HG02938 (cell line): ENCODE results near the gene DNAH5.

ENCODE experiments used
- ATAC-seq: cut with Tn5 transposase; IDR thresholded peaks from one replicate; pipeline ENCODE4 v1.9.1; 2021; ENCODE audit warnings: mild to moderate bottlenecking, moderate library complexity; ENCODE audit not compliant: unreplicated experiment

Gene DNAH5

DNA sequence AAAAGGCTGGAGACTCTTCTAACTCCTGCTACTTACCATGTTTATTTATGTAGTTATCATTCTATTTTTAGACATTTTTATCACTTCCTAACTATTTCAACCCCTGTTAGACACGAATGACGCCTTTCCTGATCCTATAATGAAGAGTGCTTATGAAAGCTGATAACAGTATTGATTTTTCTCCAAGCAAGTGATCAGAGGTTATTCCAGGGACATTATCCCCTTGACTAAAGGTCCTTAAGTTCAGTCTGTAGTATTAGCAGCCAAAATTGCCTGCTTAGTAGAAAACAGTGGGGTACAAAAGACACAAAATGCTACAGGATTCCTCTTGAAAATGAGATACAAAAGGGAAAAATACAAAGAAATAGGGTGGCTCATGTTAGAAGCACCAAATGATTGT is 235.6 kb downstream of the DNAH5 start:
- ATAC-seq, result no peak

DNA sequence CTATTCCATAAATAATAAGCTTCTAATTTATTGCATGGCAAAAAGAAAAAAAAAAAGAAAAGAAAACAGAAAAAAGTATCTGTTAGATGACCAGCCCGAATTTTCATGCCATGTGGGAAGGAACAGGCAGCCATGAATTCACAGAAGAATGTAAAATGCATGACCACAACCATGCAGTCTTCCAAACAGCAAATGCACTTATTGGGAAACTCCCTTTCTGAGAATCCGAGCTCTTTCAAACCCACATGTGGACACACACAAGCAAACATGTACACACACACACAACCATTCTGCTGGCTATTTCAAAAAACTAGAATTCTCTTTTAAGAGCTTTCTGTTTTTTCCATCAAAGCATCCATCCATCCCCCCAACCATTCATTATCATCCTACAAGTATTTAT is 236.1 kb downstream of the DNAH5 start:
- no peak for ATAC-seq

DNA sequence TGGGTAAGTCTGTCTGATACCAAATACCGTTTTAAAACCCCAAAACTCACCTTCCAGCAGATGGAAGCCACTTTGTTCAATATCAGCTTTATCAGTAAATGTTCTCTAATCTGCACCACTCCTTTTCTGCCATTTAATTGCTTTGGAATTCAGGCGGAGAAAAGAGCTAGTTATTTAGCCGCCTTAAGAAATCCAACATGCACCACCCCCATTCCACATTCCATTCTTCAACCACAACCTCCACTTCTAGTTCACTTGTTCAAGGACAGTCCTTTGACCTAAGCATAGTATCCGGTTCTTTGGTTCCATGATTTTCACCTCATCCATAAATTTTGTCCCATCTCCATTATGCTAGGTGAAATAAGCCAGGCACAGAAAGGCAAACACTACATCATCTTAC is 240.1 kb downstream of the DNAH5 start:
- no peak for ATAC-seq

DNA sequence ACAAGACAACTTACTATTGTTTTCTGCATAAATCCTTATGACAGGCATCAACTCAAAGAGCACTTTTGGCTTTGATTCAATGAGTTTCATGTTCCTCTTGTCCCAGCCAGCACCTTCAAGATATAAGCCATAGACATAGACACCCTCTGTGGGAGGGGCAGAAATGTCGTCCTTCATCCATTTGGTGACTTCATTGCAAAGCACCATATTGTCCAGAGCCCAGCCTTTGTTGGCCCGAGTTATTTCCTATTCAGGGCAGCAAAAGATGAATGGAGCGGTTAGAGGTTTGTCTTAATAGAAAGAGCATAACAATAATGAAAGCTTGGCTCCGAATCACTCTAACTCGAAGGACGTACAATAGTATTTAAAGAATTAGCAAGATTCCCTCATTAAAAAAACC is 243.9 kb downstream of the DNAH5 start:
- ATAC-seq, result no peak

DNA sequence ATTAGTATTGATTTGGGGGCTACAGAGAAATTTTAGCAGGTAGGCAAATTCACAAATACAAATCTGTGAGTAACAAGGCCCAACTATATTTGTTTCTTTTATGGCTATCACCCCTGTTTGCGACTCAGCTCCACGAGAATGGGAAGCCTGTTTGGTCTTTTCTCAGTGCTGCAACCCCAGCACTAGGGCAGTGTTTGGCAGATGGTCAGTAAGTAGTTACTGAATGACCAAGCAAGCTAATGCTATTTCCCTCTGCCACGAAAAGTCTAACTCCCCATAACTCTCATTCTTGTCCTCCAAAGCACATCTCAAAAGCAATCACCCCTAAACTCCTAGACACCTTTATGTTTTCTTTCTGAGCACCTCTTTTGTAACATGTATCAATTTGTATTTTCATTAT is 245.6 kb downstream of the DNAH5 start:
- no peak for ATAC-seq

DNA sequence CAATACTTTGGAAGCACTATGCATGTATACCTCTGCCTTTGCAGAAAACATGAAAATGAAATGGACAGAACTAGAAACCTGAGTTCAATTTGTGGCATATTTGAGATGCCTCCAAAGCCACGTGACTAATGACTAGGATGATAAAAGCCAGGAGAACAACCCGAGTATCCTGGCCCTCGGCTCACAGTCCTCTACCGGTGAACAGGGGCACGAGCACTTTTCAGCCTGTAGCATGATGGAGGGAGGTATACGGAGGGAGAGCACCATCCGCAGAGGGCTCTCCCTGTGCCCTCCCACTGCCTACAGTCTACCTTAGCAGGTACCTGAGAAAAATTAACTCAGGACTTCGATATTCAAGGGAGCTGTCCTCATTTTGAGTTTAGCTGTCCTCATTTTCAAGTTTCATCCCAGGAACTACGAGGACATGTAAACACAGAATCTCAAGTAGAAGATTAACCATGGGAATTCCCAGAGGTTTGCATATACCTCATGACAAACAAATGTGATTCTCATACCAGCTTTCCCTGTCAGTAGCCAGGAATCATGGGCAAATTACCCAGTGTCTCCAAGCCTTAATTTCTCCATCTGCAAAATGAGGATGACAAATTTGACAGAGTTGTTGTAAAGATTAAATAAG is 249.3 kb downstream of the DNAH5 start:
- no peak for ATAC-seq

DNA sequence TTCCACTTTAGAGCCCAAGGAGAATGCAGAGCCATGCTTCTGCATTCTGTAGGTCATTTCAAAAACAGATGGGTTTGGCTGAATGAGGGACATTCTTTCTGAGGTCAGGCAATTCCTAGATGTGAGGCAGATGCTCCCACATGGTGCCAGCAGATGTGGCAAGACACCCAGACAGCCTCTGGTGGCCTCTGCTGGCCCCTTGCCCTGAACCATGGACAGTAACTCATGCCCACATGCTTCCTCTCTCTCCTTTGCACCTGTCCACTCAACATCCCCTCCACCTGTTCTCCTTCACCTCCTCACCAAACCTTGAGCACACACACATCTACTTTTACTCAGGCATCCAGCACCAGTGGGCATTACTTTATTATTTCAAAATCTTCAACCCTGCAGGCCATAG is 252.3 kb downstream of the DNAH5 start:
- no peak for ATAC-seq

DNA sequence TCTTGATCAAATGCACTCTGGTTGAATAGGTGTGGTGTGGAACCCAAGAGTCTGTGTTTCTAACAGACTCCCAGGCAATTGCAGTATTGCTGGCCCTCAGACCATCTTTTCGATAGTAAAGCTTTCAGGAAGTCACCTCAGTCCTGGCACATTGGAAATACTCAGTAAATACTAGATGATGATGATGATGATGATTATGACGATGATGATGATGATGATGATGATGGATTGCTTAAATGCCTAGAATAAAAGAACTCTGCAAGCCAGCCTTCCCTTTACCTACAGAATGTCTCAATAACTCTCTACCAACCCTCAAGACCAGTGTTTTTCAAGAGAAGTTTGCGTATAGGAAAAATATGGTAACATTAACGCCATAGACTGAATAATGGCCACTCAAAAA is 268.0 kb downstream of the DNAH5 start:
- no peak for ATAC-seq

DNA sequence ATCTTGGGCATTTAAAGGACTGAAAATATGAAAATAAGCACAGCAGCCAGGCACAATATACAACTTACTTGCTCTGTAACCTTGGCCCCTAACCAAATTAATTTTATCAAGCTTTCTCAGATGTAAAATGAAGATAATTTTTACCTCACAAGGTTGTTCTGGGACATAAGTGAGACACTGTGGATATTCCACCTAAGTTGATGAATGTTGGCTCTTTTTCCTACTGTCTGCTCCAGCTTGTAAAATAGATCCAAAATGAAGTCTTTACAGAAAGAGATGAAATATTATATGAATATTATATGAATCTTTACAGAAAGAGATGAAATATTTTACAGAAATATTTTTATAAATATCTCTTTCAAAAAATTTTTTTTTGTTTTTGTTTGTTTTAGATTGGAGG is 270.1 kb downstream of the DNAH5 start:
- ATAC-seq, result no peak

DNA sequence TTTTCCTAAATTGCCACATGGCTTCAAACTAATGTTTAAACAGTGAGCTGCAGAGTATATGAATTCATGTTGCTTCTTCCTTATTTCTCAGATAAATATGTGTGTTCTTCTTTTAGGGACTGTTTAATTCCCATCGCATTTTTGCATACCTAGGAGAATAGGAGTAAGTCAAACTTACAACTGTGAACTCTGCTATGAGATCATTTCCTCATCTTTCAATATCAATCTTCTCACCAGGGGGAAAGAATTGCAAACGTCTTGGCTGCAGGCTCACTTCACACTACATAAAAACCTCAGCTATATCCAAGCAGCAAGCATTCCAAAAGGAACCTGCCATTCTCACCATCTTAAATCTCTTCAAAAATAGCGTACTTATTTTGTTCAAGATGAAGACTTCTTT is 271.0 kb downstream of the DNAH5 start:
- no peak for ATAC-seq

DNA sequence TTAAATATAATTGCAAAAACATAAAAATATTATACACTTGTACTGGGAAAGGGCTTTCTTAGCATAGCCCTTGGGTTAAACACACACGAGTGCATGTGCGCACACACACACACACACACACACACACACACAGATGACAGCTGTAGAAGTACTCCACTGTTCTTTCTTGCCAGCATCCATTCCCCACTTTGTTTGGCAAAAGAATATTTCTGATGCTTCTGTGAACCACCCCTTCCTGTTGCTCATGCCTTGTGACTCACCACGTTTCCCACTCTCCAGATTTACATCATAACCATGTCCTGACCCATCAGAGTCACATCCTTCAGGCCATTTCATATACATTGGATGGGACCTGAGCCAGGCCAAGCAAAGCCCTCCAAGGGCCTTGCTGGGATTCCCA is 280.1 kb downstream of the DNAH5 start:
- no peak for ATAC-seq

DNA sequence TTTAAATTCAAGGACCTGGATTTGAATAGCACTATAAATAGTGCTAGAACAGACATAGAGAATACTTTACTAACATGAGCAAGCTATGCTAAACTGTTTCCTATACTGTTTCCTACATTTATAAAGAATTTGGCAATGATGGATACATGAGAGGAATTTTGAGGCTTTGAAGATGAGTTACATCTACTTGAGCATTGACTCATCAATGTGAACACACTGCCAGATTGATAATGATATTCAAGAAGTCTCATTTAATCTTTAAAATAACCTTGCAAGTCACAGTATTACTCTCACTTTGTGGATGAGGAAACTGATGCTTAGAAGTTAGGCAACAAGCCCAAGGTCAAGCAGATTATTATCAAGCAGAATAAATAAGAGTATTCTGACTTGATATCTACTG is 281.9 kb downstream of the DNAH5 start:
- ATAC-seq, result no peak

DNA sequence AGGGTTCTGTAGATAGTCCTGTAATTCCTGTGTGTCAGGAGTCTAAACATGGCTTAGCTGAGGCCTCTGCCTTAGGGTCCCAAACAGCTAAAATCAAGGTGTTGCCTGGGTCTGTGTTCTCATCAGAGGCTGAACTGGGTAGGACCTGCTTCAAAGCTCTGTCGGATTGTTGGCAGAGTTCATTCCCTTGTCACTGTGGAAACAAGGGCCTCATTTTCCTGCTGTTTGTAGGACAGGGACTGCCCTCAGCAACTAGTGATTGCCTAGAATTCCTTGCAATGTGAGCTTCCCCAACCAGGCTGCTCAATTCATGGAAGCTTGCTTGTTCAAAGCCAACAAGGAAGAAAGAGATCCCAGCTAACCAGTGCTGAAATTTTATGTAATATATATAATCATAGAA is 283.2 kb downstream of the DNAH5 start:
- no peak for ATAC-seq

DNA sequence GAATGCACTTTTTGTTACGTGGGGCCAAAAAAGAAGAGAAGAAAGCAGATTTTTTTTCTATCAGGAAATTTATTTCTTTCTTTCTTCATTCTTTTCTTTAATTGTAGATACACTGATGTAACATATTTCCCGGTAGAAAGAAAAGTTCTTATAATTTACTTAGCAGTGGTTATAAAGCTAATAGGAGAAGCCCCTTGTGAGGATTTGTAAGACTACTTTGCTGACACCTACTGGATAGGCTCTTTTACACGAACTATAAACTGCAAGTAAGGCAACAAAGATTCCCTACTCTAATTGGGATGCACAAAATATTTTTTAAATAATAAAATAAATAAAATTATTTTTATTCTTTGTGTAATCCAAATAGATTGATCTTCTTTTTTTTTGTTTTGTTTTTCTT is 284.4 kb downstream of the DNAH5 start:
- no peak for ATAC-seq

DNA sequence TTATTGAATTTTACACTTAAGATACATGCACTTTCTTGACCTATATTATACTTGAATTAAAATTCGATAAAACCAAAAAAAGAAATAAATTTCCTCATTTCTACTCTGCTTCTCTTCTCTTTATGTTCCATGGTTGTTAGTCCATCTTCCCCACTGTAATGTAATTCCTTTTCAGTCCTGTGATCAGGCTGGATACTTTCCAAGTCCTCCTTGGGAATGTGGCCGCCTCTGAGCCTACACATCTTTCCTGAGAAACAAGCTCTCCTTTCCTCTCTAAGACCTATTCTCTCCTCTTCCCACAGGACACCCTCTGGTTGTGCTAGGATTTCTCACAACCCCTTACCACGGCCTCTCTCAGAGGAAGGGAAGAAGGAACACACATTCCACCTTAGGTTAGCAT is 285.1 kb downstream of the DNAH5 start:
- no peak for ATAC-seq

DNA sequence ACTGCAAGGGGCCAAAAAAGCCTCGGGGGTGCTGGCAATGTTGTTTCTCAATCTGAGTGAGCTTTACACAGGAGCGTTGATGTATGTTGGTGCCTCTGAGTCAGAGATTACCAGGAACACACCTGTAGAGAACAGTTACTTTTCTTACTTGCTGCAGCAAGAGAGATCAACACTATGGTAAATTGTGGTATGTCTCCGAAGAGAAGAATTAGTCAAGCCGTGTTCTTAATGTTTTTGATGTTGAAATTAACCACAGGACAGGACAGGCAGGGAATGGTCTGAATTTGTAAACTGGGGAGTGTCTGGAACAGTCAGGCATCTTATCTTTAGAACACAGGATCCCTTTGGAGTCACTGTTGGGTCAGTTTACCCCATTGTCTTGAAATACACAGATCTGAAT is 285.7 kb downstream of the DNAH5 start:
- ATAC-seq, result no peak

DNA sequence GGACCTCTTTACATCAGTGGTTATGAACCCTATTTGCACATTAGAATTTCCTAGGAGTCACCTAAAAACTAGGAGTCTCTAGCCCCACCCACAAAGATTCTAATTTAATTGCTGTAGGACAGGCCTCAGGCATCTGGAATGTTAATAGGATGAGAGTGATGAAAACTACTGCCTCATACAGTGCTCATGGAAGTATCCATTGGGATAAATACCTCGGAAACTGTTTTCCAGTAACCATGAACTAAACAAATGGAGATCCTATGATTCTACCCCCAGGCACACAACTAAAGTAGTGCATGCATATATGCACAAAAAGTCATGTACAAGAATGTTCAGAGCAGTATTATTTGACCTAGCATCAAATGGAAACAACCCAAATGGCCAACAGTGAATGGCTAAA is 286.3 kb downstream of the DNAH5 start:
- ATAC-seq, result no peak

DNA sequence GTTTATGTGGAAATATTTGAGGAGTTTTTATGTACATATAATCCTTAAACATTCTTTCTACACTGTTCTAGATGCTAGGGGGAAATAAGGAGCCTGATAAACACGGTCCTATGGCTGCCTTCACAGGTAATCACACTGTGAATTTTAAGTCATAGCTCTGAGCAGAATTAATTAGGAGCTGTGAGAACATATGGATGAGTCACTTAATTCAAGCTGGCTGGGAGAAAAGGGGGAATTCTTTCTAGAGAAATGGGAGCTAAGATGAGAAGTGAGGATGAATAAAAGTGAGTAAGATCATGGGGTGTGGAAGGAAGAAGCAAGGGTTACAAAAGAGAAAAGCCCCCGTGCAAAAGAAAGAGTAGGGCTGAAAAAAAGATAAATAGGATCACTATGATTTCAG is 290.8 kb downstream of the DNAH5 start:
- no peak for ATAC-seq

DNA sequence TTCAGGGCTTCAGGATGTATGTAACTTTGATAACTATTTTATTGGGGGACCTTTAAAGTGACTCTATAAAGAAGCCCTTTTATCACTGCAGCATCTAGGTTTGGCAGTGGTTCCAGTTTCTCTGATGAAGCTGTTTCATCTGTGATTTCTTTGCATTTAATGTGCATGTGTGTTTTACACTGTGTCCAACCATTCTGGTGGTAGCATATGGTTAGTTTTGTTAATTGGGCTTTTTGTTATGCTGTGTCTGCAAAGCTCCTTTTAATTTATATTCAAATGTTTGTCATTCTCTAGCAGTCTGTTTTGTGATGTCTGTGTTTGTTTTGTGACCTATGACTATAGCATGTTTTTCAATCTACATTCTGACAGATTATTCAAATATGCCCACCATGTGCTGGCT is 294.8 kb downstream of the DNAH5 start:
- no peak for ATAC-seq

DNA sequence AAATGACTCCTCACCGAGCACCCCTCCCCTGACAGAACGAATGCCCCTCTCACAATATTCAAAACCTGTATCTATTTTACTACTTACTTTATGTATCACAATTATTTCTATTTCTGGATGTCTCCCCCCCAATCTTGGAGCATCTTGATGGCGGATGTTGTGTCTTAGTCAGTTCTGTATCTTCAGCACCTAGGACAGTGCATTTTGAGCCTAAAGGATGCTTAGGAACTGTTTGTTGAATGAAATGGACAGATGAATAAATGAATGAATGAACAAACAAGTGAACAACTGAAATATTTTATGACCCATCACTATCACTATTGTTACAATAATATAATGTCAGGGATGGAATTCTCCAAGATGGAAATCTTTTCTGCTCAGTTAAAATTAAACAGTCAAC is 295.7 kb downstream of the DNAH5 start:
- ATAC-seq, result no peak

DNA sequence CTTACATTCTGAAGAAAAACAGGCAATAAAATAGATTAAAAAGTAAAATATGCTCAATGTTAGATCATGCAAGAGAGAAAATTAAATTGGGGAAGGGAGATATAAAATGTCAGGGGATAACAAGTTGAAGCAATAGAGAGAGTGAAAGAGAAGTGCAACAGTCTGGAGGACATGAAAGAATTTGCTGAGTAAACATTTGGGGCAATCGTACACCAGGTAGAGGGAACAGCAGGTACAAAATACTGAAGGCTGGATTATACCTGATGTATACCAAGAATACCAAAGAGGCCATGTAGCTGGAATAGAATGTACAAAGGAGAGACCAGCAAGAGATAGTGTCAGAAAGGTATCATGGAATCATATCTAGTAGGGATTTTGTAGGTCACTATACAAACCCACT is 300.8 kb downstream of the DNAH5 start:
- ATAC-seq, result no peak

DNA sequence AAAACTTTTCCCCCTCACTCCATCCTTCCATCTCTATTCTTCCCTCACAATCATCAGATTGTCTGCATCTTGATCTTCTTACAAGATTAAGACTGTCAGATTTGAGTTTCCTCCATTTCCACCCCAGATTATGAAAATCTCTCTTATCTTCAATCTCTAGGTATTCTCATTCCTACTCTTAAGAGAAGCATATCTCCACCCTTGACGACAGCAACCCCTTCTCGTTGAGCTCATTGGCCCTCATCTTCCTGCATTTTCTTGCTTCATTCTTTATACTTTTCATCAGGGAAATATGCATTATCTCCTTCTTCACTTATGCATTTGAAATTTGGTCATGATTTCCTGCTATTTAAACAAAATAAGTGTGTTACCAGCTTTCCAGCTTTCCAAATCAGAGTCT is 301.3 kb downstream of the DNAH5 start:
- no peak for ATAC-seq
